Measurements from ENCODE around the gene ATG9A.

- TF ChIP-seq, protein P1, sequence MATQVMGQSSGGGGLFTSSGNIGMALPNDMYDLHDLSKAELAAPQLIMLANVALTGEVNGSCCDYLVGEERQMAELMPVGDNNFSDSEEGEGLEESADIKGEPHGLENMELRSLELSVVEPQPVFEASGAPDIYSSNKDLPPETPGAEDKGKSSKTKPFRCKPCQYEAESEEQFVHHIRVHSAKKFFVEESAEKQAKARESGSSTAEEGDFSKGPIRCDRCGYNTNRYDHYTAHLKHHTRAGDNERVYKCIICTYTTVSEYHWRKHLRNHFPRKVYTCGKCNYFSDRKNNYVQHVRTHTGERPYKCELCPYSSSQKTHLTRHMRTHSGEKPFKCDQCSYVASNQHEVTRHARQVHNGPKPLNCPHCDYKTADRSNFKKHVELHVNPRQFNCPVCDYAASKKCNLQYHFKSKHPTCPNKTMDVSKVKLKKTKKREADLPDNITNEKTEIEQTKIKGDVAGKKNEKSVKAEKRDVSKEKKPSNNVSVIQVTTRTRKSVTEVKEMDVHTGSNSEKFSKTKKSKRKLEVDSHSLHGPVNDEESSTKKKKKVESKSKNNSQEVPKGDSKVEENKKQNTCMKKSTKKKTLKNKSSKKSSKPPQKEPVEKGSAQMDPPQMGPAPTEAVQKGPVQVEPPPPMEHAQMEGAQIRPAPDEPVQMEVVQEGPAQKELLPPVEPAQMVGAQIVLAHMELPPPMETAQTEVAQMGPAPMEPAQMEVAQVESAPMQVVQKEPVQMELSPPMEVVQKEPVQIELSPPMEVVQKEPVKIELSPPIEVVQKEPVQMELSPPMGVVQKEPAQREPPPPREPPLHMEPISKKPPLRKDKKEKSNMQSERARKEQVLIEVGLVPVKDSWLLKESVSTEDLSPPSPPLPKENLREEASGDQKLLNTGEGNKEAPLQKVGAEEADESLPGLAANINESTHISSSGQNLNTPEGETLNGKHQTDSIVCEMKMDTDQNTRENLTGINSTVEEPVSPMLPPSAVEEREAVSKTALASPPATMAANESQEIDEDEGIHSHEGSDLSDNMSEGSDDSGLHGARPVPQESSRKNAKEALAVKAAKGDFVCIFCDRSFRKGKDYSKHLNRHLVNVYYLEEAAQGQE (IDR thresholded peaks at IDR 0.05; ENCODE audit: insufficient replicate concordance, low read depth) = no peak
- no peak for TF ChIP-seq CTCF (IDR thresholded peaks at IDR 0.05; ENCODE audit: insufficient read depth, low read length)
- TF ChIP-seq GABPA (IDR thresholded peaks at IDR 0.05; ENCODE audit: low read depth) = no peak
- TF ChIP-seq POLR2AphosphoS5 (IDR thresholded peaks at IDR 0.05; ENCODE audit: low read depth) = no peak
- no peak for TF ChIP-seq SPI1 (IDR thresholded peaks at IDR 0.05; ENCODE audit: borderline replicate concordance, low read depth)
These were observed 47.9 kb downstream of the ATG9A start for GRCh38 chr2:219181531-219181930.
